Epithelial cell of proximal tubule (primary cell): Measurements from ENCODE around the gene PVALEF. TPM values are rescaled to one million over a fixed set of nuclear protein-coding genes. Genes with fewer than 3 reads are reported as not detected.

Experiments
- DNase-seq: peaks from one replicate; pipeline ENCODE4 v3.0.0-alpha.2; 2011; ENCODE audit warnings: low read depth
- H3K4me3 ChIP-seq: 2 replicates; pipeline ENCODE4 v1.5.1; 2011; ENCODE audit warnings: low read depth, mild to moderate bottlenecking, low read length
- total RNA-seq: library from RNA; depleted of rRNA; stranded (reverse); fragments of >200 nt; gene quantifications from 2 replicates; pipeline ENCODE4 v1.2.3, GENCODE V29; 2015
- TF ChIP-seq, protein P1 (sequence below): conservative IDR thresholded peaks from 2 replicates; pipeline ENCODE4 v1.5.1; 2012; ENCODE audit warnings: low read depth, mild to moderate bottlenecking, low read length

The PVALEF gene
- total RNA-seq, 1 donor from 2014 or later: not detected

- TF ChIP-seq, protein P1, sequence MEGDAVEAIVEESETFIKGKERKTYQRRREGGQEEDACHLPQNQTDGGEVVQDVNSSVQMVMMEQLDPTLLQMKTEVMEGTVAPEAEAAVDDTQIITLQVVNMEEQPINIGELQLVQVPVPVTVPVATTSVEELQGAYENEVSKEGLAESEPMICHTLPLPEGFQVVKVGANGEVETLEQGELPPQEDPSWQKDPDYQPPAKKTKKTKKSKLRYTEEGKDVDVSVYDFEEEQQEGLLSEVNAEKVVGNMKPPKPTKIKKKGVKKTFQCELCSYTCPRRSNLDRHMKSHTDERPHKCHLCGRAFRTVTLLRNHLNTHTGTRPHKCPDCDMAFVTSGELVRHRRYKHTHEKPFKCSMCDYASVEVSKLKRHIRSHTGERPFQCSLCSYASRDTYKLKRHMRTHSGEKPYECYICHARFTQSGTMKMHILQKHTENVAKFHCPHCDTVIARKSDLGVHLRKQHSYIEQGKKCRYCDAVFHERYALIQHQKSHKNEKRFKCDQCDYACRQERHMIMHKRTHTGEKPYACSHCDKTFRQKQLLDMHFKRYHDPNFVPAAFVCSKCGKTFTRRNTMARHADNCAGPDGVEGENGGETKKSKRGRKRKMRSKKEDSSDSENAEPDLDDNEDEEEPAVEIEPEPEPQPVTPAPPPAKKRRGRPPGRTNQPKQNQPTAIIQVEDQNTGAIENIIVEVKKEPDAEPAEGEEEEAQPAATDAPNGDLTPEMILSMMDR: no peak
- DNase-seq: no peak
- H3K4me3 ChIP-seq: no peak overlapping the region
These were observed 17.3 kb downstream of the PVALEF start for GRCh38 chr17:81182596-81182995.

GRCh38 chr17:81183316-81183715 is 18.0 kb downstream of the PVALEF start:
- no peak for DNase-seq
- H3K4me3 ChIP-seq: no peak overlapping the region
- TF ChIP-seq, protein P1: no peak

DNA sequence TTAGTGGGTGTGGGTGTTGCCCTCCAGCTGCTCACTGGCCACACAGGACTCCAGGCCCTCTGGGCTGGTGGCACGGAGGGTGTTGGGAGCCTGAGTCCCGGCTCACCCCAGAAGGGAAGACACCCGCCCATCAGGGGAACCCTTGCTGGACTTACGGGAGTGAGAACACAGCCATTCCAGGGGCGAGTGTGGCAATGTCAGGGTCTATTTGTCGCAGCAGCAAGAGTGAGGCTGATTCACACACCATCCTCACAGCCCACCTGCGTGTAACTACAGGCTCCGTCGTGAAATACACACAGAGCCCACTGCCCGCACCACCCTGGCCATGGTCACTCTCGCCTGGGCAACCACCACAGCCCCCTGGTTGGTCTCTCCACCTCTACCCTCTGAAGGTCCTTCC is 18.5 kb downstream of the PVALEF start:
- TF ChIP-seq, protein P1: no peak
- no peak for DNase-seq
- no peak overlapping the region for H3K4me3 ChIP-seq

DNA sequence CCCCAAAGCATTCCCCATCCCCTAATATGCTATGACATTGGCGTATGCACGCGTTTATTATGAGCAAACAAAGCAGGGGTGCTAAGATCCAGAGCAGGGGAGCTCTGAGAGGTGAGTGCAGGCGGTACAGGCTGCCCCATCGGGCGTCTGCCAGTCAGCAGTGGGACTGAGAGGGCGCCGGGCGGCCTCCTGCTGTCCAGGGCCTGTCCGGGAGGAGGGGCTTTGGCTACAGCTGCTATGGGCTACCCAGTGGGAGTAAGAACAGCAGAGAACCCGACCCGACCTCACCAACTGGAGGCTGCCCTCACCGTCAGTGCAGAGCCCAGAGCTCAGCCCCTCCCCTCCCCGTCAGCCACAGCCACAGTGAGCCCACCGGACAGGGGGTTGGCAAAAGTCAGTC is 19.2 kb downstream of the PVALEF start:
- TF ChIP-seq, protein P1: no peak
- no peak overlapping the region for H3K4me3 ChIP-seq
- no peak for DNase-seq

GRCh38 chr17:81186203-81186602 is 20.9 kb downstream of the PVALEF start:
- DNase-seq: no peak
- TF ChIP-seq, protein P1: no peak
- no peak overlapping the region for H3K4me3 ChIP-seq

- H3K4me3 ChIP-seq: no peak overlapping the region
- TF ChIP-seq, protein P1: no peak
- no peak for DNase-seq
These were observed 21.8 kb downstream of the PVALEF start for GRCh38 chr17:81187120-81187519.

GRCh38 chr17:81187586-81188490 is 22.5 kb downstream of the PVALEF start:
- DNase-seq: no peak
- H3K4me3 ChIP-seq: no peak overlapping the region
- TF ChIP-seq, protein P1: no peak
